GM12878 (cell line): Measurements from ENCODE around the gene PPP2R5D.

Source experiments
- CHD4 ChIP-seq: fragments of 200-600 bp; sonication (generic); IDR thresholded peaks from 2 replicates; pipeline ENCODE4 v1.6.1; 2016; ENCODE audit warnings: mild to moderate bottlenecking
- CTCF ChIP-seq, 3 experiments: IDR thresholded peaks in 2 of 3; conservative IDR thresholded peaks in 1 of 3; 2 replicates each; pipeline ENCODE4 v1.5.1; 2011; ENCODE audit warnings: low read depth in 3 of 3, low read length in 3 of 3, mild to moderate bottlenecking in 3 of 3, control low read depth in 2 of 3, moderate library complexity in 2 of 3, inconsistent platforms in 1 of 3, mixed read lengths in 1 of 3; ENCODE audit not compliant: control insufficient read depth in 2 of 3, insufficient read depth in 1 of 3; ENCODE audit errors: extremely low read depth in 1 of 3
- EP300 ChIP-seq, 2 experiments: fragments of 150-350 bp in 1 of 2; IDR thresholded peaks; 2 replicates each; pipeline ENCODE4 v1.6.1; 2011 to 2012; ENCODE audit warnings: low read depth in 2 of 2, low read length in 2 of 2, borderline replicate concordance in 1 of 2, improper control_type of control experiment in 1 of 2, inconsistent platforms in 1 of 2; ENCODE audit not compliant: control insufficient read depth in 1 of 2
- ESRRA ChIP-seq: IDR thresholded peaks from 2 replicates; pipeline ENCODE4 v1.6.1; 2012; ENCODE audit warnings: mild to moderate bottlenecking, low read length, improper control_type of control experiment
- MAX ChIP-seq: IDR thresholded peaks from 2 replicates; pipeline ENCODE4 v1.6.1; 2012; ENCODE audit warnings: low read depth, low read length, improper control_type of control experiment
- PAX8 ChIP-seq: fragments of 450-650 bp; IDR thresholded peaks from 2 replicates; pipeline ENCODE4 v1.6.1; 2017; ENCODE audit warnings: mild to moderate bottlenecking, moderate library complexity
- POLR2A ChIP-seq: IDR thresholded peaks from 2 replicates; pipeline ENCODE4 v1.6.1; 2011; ENCODE audit warnings: low read depth, mild to moderate bottlenecking, low read length
- RAD21 ChIP-seq: IDR thresholded peaks from 2 replicates; pipeline ENCODE4 v1.6.1; 2011; ENCODE audit warnings: mild to moderate bottlenecking, low read depth, low read length, moderate library complexity; ENCODE audit not compliant: insufficient read depth
- SIN3A ChIP-seq: IDR thresholded peaks from 2 replicates; pipeline ENCODE4 v1.6.1; 2012; ENCODE audit warnings: low read depth, low read length, improper control_type of control experiment
- SMC3 ChIP-seq: IDR thresholded peaks from 2 replicates; pipeline ENCODE4 v1.6.1; 2011; ENCODE audit warnings: low read length, improper control_type of control experiment, borderline replicate concordance
- SUZ12 ChIP-seq: fragments of 200-600 bp; sonication (generic); IDR thresholded peaks from one replicate; pipeline ENCODE4 v1.6.1; 2018; ENCODE audit warnings: antibody characterized with exemption, mild to moderate bottlenecking; ENCODE audit not compliant: unreplicated experiment
- ZNF24 ChIP-seq: fragments of 450-650 bp; IDR thresholded peaks from 2 replicates; pipeline ENCODE4 v1.6.1; 2017; ENCODE audit warnings: antibody characterized with exemption, mild to moderate bottlenecking

- TF ChIP-seq EP300 (IDR thresholded peaks at IDR 0.05; ENCODE audit: borderline replicate concordance in 1 of 2, control insufficient read depth in 1 of 2, low read depth in 2 of 2, low read length in 2 of 2): no peak
- TF ChIP-seq CTCF (IDR thresholded peaks at IDR 0.05 in 2 of 3, conservative IDR thresholded peaks at IDR 0.05 in 1 of 3; ENCODE audit: control insufficient read depth in 2 of 3, extremely low read depth in 1 of 3, insufficient read depth in 1 of 3, low read depth in 3 of 3, low read length in 3 of 3): no peak
- no peak for TF ChIP-seq ZNF24
- no peak for TF ChIP-seq CHD4
- TF ChIP-seq POLR2A: no peak
- TF ChIP-seq SUZ12: no peak
- TF ChIP-seq SIN3A: no peak
- TF ChIP-seq MAX: no peak
- TF ChIP-seq SMC3: no peak
- no peak for TF ChIP-seq ESRRA
- TF ChIP-seq PAX8: no peak
- TF ChIP-seq RAD21: no peak
Measured at GRCh38 chr6:43007126-43007525, 22.8 kb downstream of the PPP2R5D start.
